CD1c-positive myeloid dendritic cell (primary cell): Measurements from ENCODE around the gene ANKRD11.
A peak's percentile ranks its signal among the peaks of the same experiment; 100 is the strongest.
"Not testable (repeated sequence)": the region's sequence is repeated elsewhere in the genome, so short reads cannot be mapped to it uniquely, and the experiment has no call there.

Experiments used
- DNase-seq: peaks from one replicate; pipeline ENCODE4 v3.0.0-alpha.2; 2016; ENCODE audit errors: extremely low spot score

Gene ANKRD11

DNA sequence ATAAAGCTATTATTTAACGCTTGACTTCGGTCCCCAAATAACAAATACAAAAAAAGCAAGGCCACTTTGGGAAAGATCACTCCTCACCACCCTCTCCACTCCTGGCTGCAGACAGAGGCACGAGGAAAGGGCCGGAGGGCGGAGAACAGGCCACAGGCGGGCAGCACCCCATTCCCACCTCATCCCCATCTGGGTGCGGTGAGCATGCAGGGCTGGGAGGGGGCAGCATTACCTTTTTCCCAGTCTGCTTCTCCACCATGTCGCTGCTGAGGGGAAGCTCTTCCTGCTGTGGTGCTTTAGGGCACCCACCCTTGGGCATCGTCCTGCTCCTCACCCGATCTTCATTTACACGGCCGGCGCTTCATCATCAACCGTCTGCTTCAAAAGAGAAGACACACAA, 173.7 kb downstream of the ANKRD11 start:
- DNase-seq = no peak

- DNase-seq = peak; percentile 52
These were observed 174.4 kb downstream of the ANKRD11 start for GRCh38 chr16:89315791-89316581.

GRCh38 chr16:89315271-89315670, 175.1 kb downstream of the ANKRD11 start:
- no peak for DNase-seq

- no peak for DNase-seq
These were observed 175.5 kb downstream of the ANKRD11 start for GRCh38 chr16:89314854-89315253.

- DNase-seq = no peak
These were observed 176.0 kb downstream of the ANKRD11 start for GRCh38 chr16:89314357-89314756.

DNA sequence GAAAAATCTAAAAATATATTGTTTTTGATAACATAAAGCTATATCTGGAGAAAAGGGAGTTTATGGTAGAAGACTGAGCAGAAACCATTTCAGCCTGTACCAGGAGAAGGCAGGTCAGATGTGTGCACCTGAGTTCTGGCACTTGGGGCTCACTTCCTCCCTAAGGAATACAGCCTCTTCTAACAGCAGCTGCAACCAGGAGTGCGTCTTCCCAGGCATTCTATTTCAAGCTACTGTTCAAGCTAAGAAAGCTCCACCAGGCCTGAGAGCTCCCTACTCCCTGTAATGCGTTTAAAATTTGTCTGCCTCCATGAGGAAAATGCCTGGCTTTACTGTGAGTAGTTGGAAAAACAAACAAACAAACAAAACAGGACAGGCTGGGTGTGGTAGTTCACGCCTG, 176.8 kb downstream of the ANKRD11 start:
- no peak for DNase-seq

GRCh38 chr16:89312598-89313299, 177.6 kb downstream of the ANKRD11 start:
- DNase-seq = no peak

DNA sequence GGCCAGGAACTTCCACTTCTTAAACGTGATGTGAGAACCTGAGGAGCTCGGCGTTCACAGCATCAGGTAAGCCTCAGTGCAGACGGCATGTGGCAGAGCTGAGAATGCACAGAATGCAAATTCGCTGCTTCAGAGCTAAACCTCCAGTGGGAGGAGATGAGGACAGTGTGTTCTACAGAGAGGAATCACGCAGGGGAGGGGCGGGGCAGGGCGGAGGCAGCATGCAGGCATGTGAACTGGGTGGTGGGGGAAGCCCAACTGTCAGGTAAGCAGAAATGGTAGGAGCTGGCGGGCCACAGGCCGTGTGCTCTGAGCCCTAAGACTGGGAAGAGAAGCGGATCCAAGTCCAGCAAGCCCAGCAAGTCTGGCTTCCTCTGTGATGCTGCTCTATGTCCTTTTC, 178.2 kb downstream of the ANKRD11 start:
- DNase-seq = no peak

- no peak for DNase-seq
These were observed 178.7 kb downstream of the ANKRD11 start for GRCh38 chr16:89311636-89312035.

DNA sequence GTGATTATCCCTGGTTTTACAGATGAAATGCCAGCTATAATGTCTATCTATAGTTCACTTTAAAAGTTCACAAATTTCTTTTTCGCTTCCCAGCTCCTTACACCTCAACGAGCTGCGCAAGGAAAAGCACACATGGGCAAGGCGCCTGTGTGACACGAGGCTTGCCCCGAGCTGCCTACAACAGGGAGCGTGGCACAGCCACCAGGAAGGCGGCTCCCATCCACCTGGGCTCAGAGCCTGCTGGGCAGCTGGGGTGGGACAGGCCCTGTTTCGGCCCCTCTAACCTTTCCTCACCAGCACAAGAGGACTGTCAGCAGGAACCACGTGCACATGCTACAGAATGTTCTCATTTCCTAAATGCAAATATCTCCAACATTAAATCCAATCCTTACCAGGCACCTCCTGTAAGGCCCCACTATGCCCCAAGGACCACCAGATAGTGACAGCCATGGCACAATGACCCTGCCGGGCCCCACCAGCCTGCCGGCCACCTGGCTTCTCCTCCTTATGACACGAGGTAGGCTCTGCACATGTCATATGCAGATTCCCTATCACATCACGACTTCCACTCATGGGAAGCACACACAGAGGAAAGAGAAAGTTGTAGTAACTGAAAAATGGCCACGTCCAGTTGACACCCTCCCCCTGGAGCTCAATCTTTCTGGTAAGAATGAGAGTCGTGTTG, 180.8 kb downstream of the ANKRD11 start:
- no peak for DNase-seq

- no peak for DNase-seq
These were observed 181.7 kb downstream of the ANKRD11 start for GRCh38 chr16:89308391-89309333.

- no peak for DNase-seq
These were observed 182.9 kb downstream of the ANKRD11 start for GRCh38 chr16:89307421-89307805.

GRCh38 chr16:89306457-89307420, 183.6 kb downstream of the ANKRD11 start:
- not testable (repeated sequence) for DNase-seq

- DNase-seq = no peak
These were observed 185.2 kb downstream of the ANKRD11 start for GRCh38 chr16:89304941-89305705.

GRCh38 chr16:89304181-89304851, 186.0 kb downstream of the ANKRD11 start:
- DNase-seq = no peak

DNA sequence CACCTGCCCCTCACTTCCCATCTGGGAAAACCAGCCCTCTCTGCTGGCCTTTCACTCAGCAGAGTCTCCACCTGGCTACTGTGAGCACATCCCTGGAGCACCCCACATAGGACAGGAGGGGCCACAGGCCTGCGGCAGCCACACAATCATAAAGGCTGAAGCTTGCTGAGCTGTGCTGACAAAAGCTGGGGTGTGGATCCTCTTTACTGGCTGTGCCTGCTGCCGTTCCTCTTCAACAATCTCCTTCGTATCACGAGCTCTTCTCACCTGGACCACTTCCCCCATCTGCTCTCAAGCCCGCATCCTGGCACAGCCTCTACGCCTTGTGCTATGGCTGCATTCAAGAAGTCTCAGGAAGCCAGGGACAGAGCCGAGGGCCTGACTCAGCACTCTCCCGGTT, 186.7 kb downstream of the ANKRD11 start:
- DNase-seq = no peak

DNA sequence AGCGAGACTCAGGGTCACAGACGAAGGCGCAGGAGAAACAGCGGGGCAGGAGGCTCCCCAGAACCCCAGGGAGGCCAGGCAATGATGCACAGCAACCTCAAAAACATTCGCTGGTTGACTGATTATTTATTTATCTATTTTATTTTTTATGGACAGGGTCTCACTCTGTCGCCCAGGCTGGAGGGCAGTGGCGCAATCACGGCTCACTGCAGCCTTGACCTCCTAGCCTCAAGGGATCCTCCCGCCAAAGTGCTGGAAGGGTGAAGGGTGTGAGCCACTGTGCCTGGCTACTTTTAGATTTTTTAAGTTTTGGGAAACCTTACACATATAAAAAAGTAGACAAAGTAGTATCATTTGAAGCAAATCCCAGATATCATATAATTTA, 189.4 kb downstream of the ANKRD11 start:
- DNase-seq = no peak

DNA sequence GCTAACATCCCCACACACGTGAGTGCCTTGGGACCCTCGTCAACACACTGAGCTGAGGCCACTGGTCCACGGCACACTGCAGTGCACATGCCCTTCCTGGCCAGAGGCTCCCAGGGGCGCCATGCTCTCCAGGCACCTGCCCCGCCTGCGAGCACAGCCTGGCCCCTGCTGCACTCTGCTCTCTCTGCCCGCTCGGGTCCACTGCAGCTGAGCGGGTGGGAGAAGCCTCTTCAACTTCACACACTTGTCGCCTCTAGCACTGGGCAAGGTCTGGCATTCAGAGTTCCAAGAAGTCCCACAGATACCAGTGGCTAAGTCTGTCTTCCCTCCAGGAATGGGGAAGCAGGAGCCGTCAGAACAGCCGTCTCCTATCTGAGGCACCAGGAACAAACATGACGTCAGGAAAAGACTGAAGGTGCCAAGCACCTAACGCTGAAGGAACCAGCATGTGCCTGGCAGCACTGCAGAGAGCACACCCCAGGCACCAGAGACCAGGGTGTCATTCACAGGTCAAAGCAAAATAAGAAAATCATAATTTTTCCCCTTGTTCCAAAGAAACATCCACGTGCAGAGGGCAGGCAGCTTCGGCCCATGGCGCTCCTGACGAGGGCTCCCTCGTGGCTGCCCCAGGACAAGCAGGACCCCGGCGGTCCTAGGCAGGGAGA, 189.9 kb downstream of the ANKRD11 start:
- no peak for DNase-seq
